ENCODE results near the gene BOLL. TPM values are rescaled to one million over a fixed set of nuclear protein-coding genes. Genes with fewer than 3 reads are reported as not detected.

Gene BOLL
- polyA plus RNA-seq, 1 donor from 2014 or later, result not detected

GRCh38 chr2:197800091-197800490, 15.0 kb upstream of the BOLL start:
- no peaks in the 10 kb centered on the region for H3F3A ChIP-seq (ENCODE audit: insufficient read depth, low read length, poor library complexity, severe bottlenecking)
- no peaks in the 10 kb centered on the region for H3K9me3 ChIP-seq (ENCODE audit: low read length)
- H4K20me1 ChIP-seq (ENCODE audit: insufficient read depth), result no peaks in the 10 kb centered on the region
- no peak overlapping the region for H2AFZ ChIP-seq (ENCODE audit: low read depth, low read length)
- H3K9ac ChIP-seq (ENCODE audit: low read length), result no peak overlapping the region
- H3K36me3 ChIP-seq (ENCODE audit: insufficient read depth, low read length), result no peaks in the 10 kb centered on the region
- no peak overlapping the region for H3K27ac ChIP-seq (ENCODE audit: low read length)
- no peak for TF ChIP-seq MXI1 (conservative IDR thresholded peaks at IDR 0.05; ENCODE audit: poor library complexity, severe bottlenecking)
- TF ChIP-seq CTCF (IDR thresholded peaks at IDR 0.05; ENCODE audit: poor library complexity, severe bottlenecking), result no peak
- no peak for TF ChIP-seq POLR2AphosphoS5 (IDR thresholded peaks at IDR 0.05)
- no peak for TF ChIP-seq REST (IDR thresholded peaks at IDR 0.05; ENCODE audit: borderline replicate concordance)
- TF ChIP-seq EP300 (conservative IDR thresholded peaks at IDR 0.05; ENCODE audit: poor library complexity, severe bottlenecking), result no peak
- TF ChIP-seq SMC3 (conservative IDR thresholded peaks at IDR 0.05; ENCODE audit: poor library complexity), result no peak
- no peak for TF ChIP-seq EZH2 (IDR thresholded peaks at IDR 0.05; ENCODE audit: borderline replicate concordance, insufficient read depth, low read length, poor library complexity, severe bottlenecking)
- TF ChIP-seq RAD21 (conservative IDR thresholded peaks at IDR 0.05), result no peak
- TF ChIP-seq TAF1 (IDR thresholded peaks at IDR 0.05; ENCODE audit: low read depth), result no peak
- H3K79me2 ChIP-seq (replicated peaks; ENCODE audit: insufficient read depth, low read length), result no peaks in the 10 kb centered on the region
- H3K4me2 ChIP-seq (ENCODE audit: low read length), result no peak overlapping the region
- peaks cover 3% of the 10 kb centered on the region for H3K27me3 ChIP-seq (ENCODE audit: insufficient read depth, low read depth, low read length)
- no peak overlapping the region for H3K4me3 ChIP-seq (ENCODE audit: low read length)
- H3K9me2 ChIP-seq (ENCODE audit: insufficient read depth, low read length), result no peaks in the 10 kb centered on the region

- H3K79me2 ChIP-seq (replicated peaks; ENCODE audit: insufficient read depth, low read length), result no peaks in the 10 kb centered on the region
- no peaks in the 10 kb centered on the region for H3K36me3 ChIP-seq (ENCODE audit: insufficient read depth, low read length)
- no peak overlapping the region for H3K4me3 ChIP-seq (ENCODE audit: low read length)
- H3K9me2 ChIP-seq (ENCODE audit: insufficient read depth, low read length), result no peaks in the 10 kb centered on the region
- H3K9me3 ChIP-seq (ENCODE audit: low read length), result no peaks in the 10 kb centered on the region
- no peak for TF ChIP-seq POLR2AphosphoS5 (IDR thresholded peaks at IDR 0.05)
- no peak for TF ChIP-seq RAD21 (conservative IDR thresholded peaks at IDR 0.05)
- no peak for TF ChIP-seq EZH2 (IDR thresholded peaks at IDR 0.05; ENCODE audit: borderline replicate concordance, insufficient read depth, low read length, poor library complexity, severe bottlenecking)
- TF ChIP-seq TAF1 (IDR thresholded peaks at IDR 0.05; ENCODE audit: low read depth), result no peak
- TF ChIP-seq REST (IDR thresholded peaks at IDR 0.05; ENCODE audit: borderline replicate concordance), result no peak
- TF ChIP-seq MXI1 (conservative IDR thresholded peaks at IDR 0.05; ENCODE audit: poor library complexity, severe bottlenecking), result no peak
- no peak for TF ChIP-seq CTCF (IDR thresholded peaks at IDR 0.05; ENCODE audit: poor library complexity, severe bottlenecking)
- no peak for TF ChIP-seq EP300 (conservative IDR thresholded peaks at IDR 0.05; ENCODE audit: poor library complexity, severe bottlenecking)
- no peak for TF ChIP-seq SMC3 (conservative IDR thresholded peaks at IDR 0.05; ENCODE audit: poor library complexity)
- no peaks in the 10 kb centered on the region for H4K20me1 ChIP-seq (ENCODE audit: insufficient read depth)
- no peak overlapping the region for H2AFZ ChIP-seq (ENCODE audit: low read depth, low read length)
- no peak overlapping the region for H3K4me2 ChIP-seq (ENCODE audit: low read length)
- no peaks in the 10 kb centered on the region for H3F3A ChIP-seq (ENCODE audit: insufficient read depth, low read length, poor library complexity, severe bottlenecking)
- no peaks in the 10 kb centered on the region for H3K27me3 ChIP-seq (ENCODE audit: insufficient read depth, low read depth, low read length)
- H3K27ac ChIP-seq (ENCODE audit: low read length), result no peak overlapping the region
- H3K9ac ChIP-seq (ENCODE audit: low read length), result no peak overlapping the region
These were observed 13.9 kb upstream of the BOLL start for GRCh38 chr2:197799068-197799467.
